Neural progenitor cell (in vitro differentiated cells): ENCODE measurements around the gene BICD1.

Experiments
- CTCF ChIP-seq: fragments of 200-600 bp; sonication (generic); IDR thresholded peaks from 2 replicates; pipeline ENCODE4 v1.5.1; 2017; ENCODE audit warnings: antibody characterized with exemption, mild to moderate bottlenecking
- EZH2 ChIP-seq: fragments of 200-600 bp; sonication (generic); IDR thresholded peaks from 2 replicates; pipeline ENCODE4 v1.6.1; 2017; ENCODE audit warnings: antibody characterized with exemption, mild to moderate bottlenecking, moderate library complexity

GRCh38 chr12:32322354-32322753, 215.7 kb downstream of the BICD1 start:
- no peak for TF ChIP-seq EZH2
- no peak for TF ChIP-seq CTCF
